Stimulated activated naive CD8-positive, alpha-beta T cell treated with anti-CD3 and anti-CD28 coated beads, Interleukin-15, Interleukin-2, amounts not matched to agents 100 ng/mL and 50 ng/mL, for 24 hours (primary cell): Measurements from ENCODE around the gene TMOD4.

Experiments
- H3K27ac Mint-ChIP-seq: one replicate; pipeline ENCODE4 v1.8.0; 2021; ENCODE audit warnings: mild to moderate bottlenecking, mixed read lengths
- H3K27me3 Mint-ChIP-seq: one replicate; pipeline ENCODE4 v1.8.0; 2021; ENCODE audit warnings: mixed read lengths
- H3K36me3 Mint-ChIP-seq: one replicate; pipeline ENCODE4 v1.8.0; 2021; ENCODE audit warnings: low read depth, mixed read lengths
- H3K4me1 Mint-ChIP-seq: one replicate; pipeline ENCODE4 v1.8.0; 2021; ENCODE audit warnings: low read depth, mixed read lengths
- H3K4me3 Mint-ChIP-seq: one replicate; pipeline ENCODE4 v1.8.0; 2021; ENCODE audit warnings: mild to moderate bottlenecking, mixed read lengths
- H3K9me3 Mint-ChIP-seq: one replicate; pipeline ENCODE4 v1.8.0; 2021; ENCODE audit warnings: mixed read lengths

TMOD4 gene

GRCh38 chr1:151135433-151136385 is 40.1 kb downstream of the TMOD4 start:
- Mint-ChIP-seq H3K4me1 (peaks cover 12% of the 10 kb centered on the region), H3K4me3 (no peak overlapping the region), H3K9me3 (no peaks in the 10 kb centered on the region), H3K27ac (no peak overlapping the region), H3K27me3 (no peaks in the 10 kb centered on the region), H3K36me3 (no peaks in the 10 kb centered on the region)

GRCh38 chr1:151134991-151135390 is 40.8 kb downstream of the TMOD4 start:
- peaks cover 15% of the 10 kb centered on the region for H3K4me1 Mint-ChIP-seq
- no peak overlapping the region for H3K4me3 Mint-ChIP-seq
- H3K27ac Mint-ChIP-seq, result no peak overlapping the region
- H3K9me3 Mint-ChIP-seq, result no peaks in the 10 kb centered on the region
- no peaks in the 10 kb centered on the region for H3K36me3 Mint-ChIP-seq
- no peaks in the 10 kb centered on the region for H3K27me3 Mint-ChIP-seq

- Mint-ChIP-seq H3K27ac (no peak overlapping the region), H3K9me3 (no peaks in the 10 kb centered on the region), H3K36me3 (no peaks in the 10 kb centered on the region), H3K4me3 (no peak overlapping the region), H3K4me1 (peaks cover 15% of the 10 kb centered on the region), H3K27me3 (no peaks in the 10 kb centered on the region)
These were observed 41.4 kb downstream of the TMOD4 start for GRCh38 chr1:151134396-151134795.

- H3K27ac Mint-ChIP-seq, result peak overlapping the region; percentile 68
- no peak overlapping the region for H3K4me3 Mint-ChIP-seq
- H3K4me1 Mint-ChIP-seq, result peaks cover 15% of the 10 kb centered on the region
- no peaks in the 10 kb centered on the region for H3K27me3 Mint-ChIP-seq
- H3K36me3 Mint-ChIP-seq, result no peaks in the 10 kb centered on the region
- no peaks in the 10 kb centered on the region for H3K9me3 Mint-ChIP-seq
These were observed 42.6 kb downstream of the TMOD4 start for GRCh38 chr1:151133018-151133806.

GRCh38 chr1:151132335-151133017 is 43.3 kb downstream of the TMOD4 start:
- H3K27ac Mint-ChIP-seq, result no peak overlapping the region
- peaks cover 15% of the 10 kb centered on the region for H3K4me1 Mint-ChIP-seq
- H3K27me3 Mint-ChIP-seq, result no peaks in the 10 kb centered on the region
- no peaks in the 10 kb centered on the region for H3K9me3 Mint-ChIP-seq
- H3K4me3 Mint-ChIP-seq, result no peak overlapping the region
- H3K36me3 Mint-ChIP-seq, result no peaks in the 10 kb centered on the region

- no peaks in the 10 kb centered on the region for H3K9me3 Mint-ChIP-seq
- no peaks in the 10 kb centered on the region for H3K36me3 Mint-ChIP-seq
- H3K27me3 Mint-ChIP-seq, result no peaks in the 10 kb centered on the region
- peak overlapping the region; percentile 78 for H3K4me3 Mint-ChIP-seq
- H3K4me1 Mint-ChIP-seq, result peaks cover 15% of the 10 kb centered on the region
- H3K27ac Mint-ChIP-seq, result peak overlapping the region; percentile 91
These were observed 44.0 kb downstream of the TMOD4 start for GRCh38 chr1:151131701-151132334.

GRCh38 chr1:151130987-151131586 is 44.7 kb downstream of the TMOD4 start:
- peak overlapping the region; percentile 91 for H3K27ac Mint-ChIP-seq

GRCh38 chr1:151128800-151129199 is 47.0 kb downstream of the TMOD4 start:
- peaks cover 4% of the 10 kb centered on the region for H3K36me3 Mint-ChIP-seq
- no peak overlapping the region for H3K4me3 Mint-ChIP-seq
- no peaks in the 10 kb centered on the region for H3K9me3 Mint-ChIP-seq
- peaks cover 15% of the 10 kb centered on the region for H3K4me1 Mint-ChIP-seq
- no peak overlapping the region for H3K27ac Mint-ChIP-seq
- no peaks in the 10 kb centered on the region for H3K27me3 Mint-ChIP-seq

More at GRCh38 chr1:151130987-151131586, 44.7 kb downstream of the TMOD4 start:
- H3K36me3 Mint-ChIP-seq, result no peaks in the 10 kb centered on the region
- H3K4me3 Mint-ChIP-seq, result peak overlapping the region; percentile 78
- H3K4me1 Mint-ChIP-seq, result peaks cover 15% of the 10 kb centered on the region
- H3K27me3 Mint-ChIP-seq, result no peaks in the 10 kb centered on the region
- no peaks in the 10 kb centered on the region for H3K9me3 Mint-ChIP-seq

GRCh38 chr1:151124763-151125403 is 50.9 kb downstream of the TMOD4 start:
- Mint-ChIP-seq H3K4me3 (no peak overlapping the region), H3K27me3 (no peaks in the 10 kb centered on the region), H3K27ac (no peak overlapping the region), H3K9me3 (no peaks in the 10 kb centered on the region), H3K4me1 (no peaks in the 10 kb centered on the region), H3K36me3 (peaks cover 4% of the 10 kb centered on the region)
